ENCODE results near the gene APBA2. TPM values are rescaled to one million over a fixed set of nuclear protein-coding genes. Genes with fewer than 3 reads are reported as not detected.

The APBA2 gene
- total RNA-seq, 1 donor: 7.5 TPM

- DNase-seq (ENCODE audit: low read depth in 2 of 3, low spot score in 2 of 3): no peak
Observed at GRCh38 chr15:29094711-29095110, 208.9 kb downstream of the APBA2 start.

GRCh38 chr15:29095746-29096145, 210.0 kb downstream of the APBA2 start:
- DNase-seq (ENCODE audit: low read depth in 2 of 3, low spot score in 2 of 3): no peak

GRCh38 chr15:29097168-29097567, 211.4 kb downstream of the APBA2 start:
- DNase-seq (ENCODE audit: low read depth in 2 of 3, low spot score in 2 of 3): no peak

- no peak for DNase-seq (ENCODE audit: low read depth in 2 of 3, low spot score in 2 of 3)
Observed at GRCh38 chr15:29097971-29098370, 212.2 kb downstream of the APBA2 start.

- no peak for DNase-seq (ENCODE audit: low read depth in 2 of 3, low spot score in 2 of 3)
Observed at GRCh38 chr15:29098652-29099051, 212.9 kb downstream of the APBA2 start.

GRCh38 chr15:29099131-29099880, 213.5 kb downstream of the APBA2 start:
- no peak for DNase-seq (ENCODE audit: low read depth in 2 of 3, low spot score in 2 of 3)

- DNase-seq (ENCODE audit: low read depth in 2 of 3, low spot score in 2 of 3): no peak
Observed at GRCh38 chr15:29100486-29101000, 214.8 kb downstream of the APBA2 start.

GRCh38 chr15:29101491-29101890, 215.7 kb downstream of the APBA2 start:
- no peak for DNase-seq (ENCODE audit: low read depth in 2 of 3, low spot score in 2 of 3)

GRCh38 chr15:29102173-29102794, 216.5 kb downstream of the APBA2 start:
- DNase-seq (ENCODE audit: low read depth in 2 of 3, low spot score in 2 of 3): peak; percentile 30 to 84 (median 73)

- DNase-seq (ENCODE audit: low read depth in 2 of 3, low spot score in 2 of 3): no peak
Observed at GRCh38 chr15:29102911-29103823, 217.4 kb downstream of the APBA2 start.

GRCh38 chr15:29103824-29104565, 218.2 kb downstream of the APBA2 start:
- peak in 2 of 3 donors; percentile 74 to 77 for DNase-seq (ENCODE audit: low read depth in 2 of 3, low spot score in 2 of 3)

- no peak for DNase-seq (ENCODE audit: low read depth in 2 of 3, low spot score in 2 of 3)
Observed at GRCh38 chr15:29104566-29104880, 218.7 kb downstream of the APBA2 start.

- no peak for DNase-seq (ENCODE audit: low read depth in 2 of 3, low spot score in 2 of 3)
Observed at GRCh38 chr15:29105151-29105854, 219.5 kb downstream of the APBA2 start.

- DNase-seq (ENCODE audit: low read depth in 2 of 3, low spot score in 2 of 3): no peak
Observed at GRCh38 chr15:29106116-29106515, 220.3 kb downstream of the APBA2 start.

- DNase-seq (ENCODE audit: low read depth in 2 of 3, low spot score in 2 of 3): no peak
Observed at GRCh38 chr15:29106551-29107290, 220.9 kb downstream of the APBA2 start.

- DNase-seq (ENCODE audit: low read depth in 2 of 3, low spot score in 2 of 3): no peak
Observed at GRCh38 chr15:29107291-29107890, 221.6 kb downstream of the APBA2 start.

GRCh38 chr15:29107971-29108645, 222.3 kb downstream of the APBA2 start:
- no peak for DNase-seq (ENCODE audit: low read depth in 2 of 3, low spot score in 2 of 3)

- no peak for DNase-seq (ENCODE audit: low read depth in 2 of 3, low spot score in 2 of 3)
Observed at GRCh38 chr15:29109762-29110161, 224.0 kb downstream of the APBA2 start.

Measured in hematopoietic multipotent progenitor cell (in vitro differentiated cells).